Fibroblast of lung (primary cell): ENCODE measurements around the gene ZBED6. TPM values are rescaled to one million over a fixed set of nuclear protein-coding genes. Genes with fewer than 3 reads are reported as not detected.
"Not testable (repeated sequence)": the region's sequence is repeated elsewhere in the genome, so short reads cannot be mapped to it uniquely, and the experiment has no call there.

Source experiments
- DNase-seq, 2 donors: peaks; one replicate each; pipeline versions ENCODE4 v3.0.0 to v3.0.0-alpha.2; 2010; ENCODE audit warnings: low read depth in 2 of 2
- H2AFZ ChIP-seq: 2 replicates; pipeline ENCODE4 v1.5.1; 2012; ENCODE audit warnings: low read length, control low read depth, inconsistent platforms
- H3K27ac ChIP-seq: 2 replicates; pipeline ENCODE4 v1.5.1; 2011; ENCODE audit warnings: low read length, control low read depth; ENCODE audit not compliant: insufficient read depth
- H3K27me3 ChIP-seq: 2 replicates; pipeline ENCODE4 v1.5.1; 2011; ENCODE audit warnings: mild to moderate bottlenecking, low read length; ENCODE audit not compliant: control insufficient read depth, insufficient read depth
- H3K36me3 ChIP-seq: 2 replicates; pipeline ENCODE4 v1.5.1; 2011; ENCODE audit warnings: low read length; ENCODE audit not compliant: control insufficient read depth, insufficient read depth
- H3K4me1 ChIP-seq: 2 replicates; pipeline ENCODE4 v1.5.1; 2011; ENCODE audit warnings: low read length; ENCODE audit not compliant: control insufficient read depth, insufficient read depth; ENCODE audit errors: extremely low read depth
- H3K4me2 ChIP-seq: 2 replicates; pipeline ENCODE4 v1.5.1; 2011; ENCODE audit warnings: low read length, control low read depth; ENCODE audit not compliant: insufficient read depth; ENCODE audit errors: extremely low read depth
- H3K4me3 ChIP-seq, 4 experiments: fragments of 200-600 bp in 1 of 4; sonication (generic) in 1 of 4; replicated peaks in 1 of 4; 2 replicates each; pipeline ENCODE4 v1.5.1; 2011 to 2016; ENCODE audit warnings: low read length in 4 of 4, low read depth in 3 of 4, mild to moderate bottlenecking in 3 of 4, control low read depth in 2 of 4, inconsistent platforms in 1 of 4, mixed read lengths in 1 of 4; ENCODE audit not compliant: insufficient read depth in 1 of 4; ENCODE audit errors: control extremely low read depth in 1 of 4
- H3K79me2 ChIP-seq: 2 replicates; pipeline ENCODE4 v1.5.1; 2012; ENCODE audit warnings: mild to moderate bottlenecking, low read length, inconsistent platforms; ENCODE audit not compliant: control insufficient read depth, insufficient read depth
- H3K9ac ChIP-seq: 2 replicates; pipeline ENCODE4 v1.5.1; 2011; ENCODE audit warnings: mild to moderate bottlenecking, low read length, control low read depth; ENCODE audit not compliant: insufficient read depth
- H3K9me3 ChIP-seq: 2 replicates; pipeline ENCODE4 v1.5.1; 2012; ENCODE audit warnings: low read depth, low read length; ENCODE audit not compliant: control insufficient read depth, insufficient read depth
- H4K20me1 ChIP-seq: 2 replicates; pipeline ENCODE4 v1.5.1; 2011; ENCODE audit warnings: low read length; ENCODE audit not compliant: control insufficient read depth, insufficient read depth; ENCODE audit errors: extremely low read depth
- CTCF ChIP-seq, 2 donors: IDR thresholded peaks in 1 of 2; conservative IDR thresholded peaks in 1 of 2; 1 replicate in 1 of 2; 2 replicates in 1 of 2; pipeline ENCODE4 v1.5.1; 2011 to 2012; ENCODE audit warnings: low read length in 2 of 2, control low read depth in 1 of 2, inconsistent platforms in 1 of 2, low read depth in 1 of 2, mild to moderate bottlenecking in 1 of 2
- EZH2 ChIP-seq: IDR thresholded peaks from 2 replicates; pipeline ENCODE4 v1.5.1; 2012; ENCODE audit warnings: low read length, control low read depth, mild to moderate bottlenecking; ENCODE audit errors: missing control alignments
- polyA plus RNA-seq, 2 donors: library from polyadenylated mRNA; depleted of rRNA in 1 of 2; stranded (reverse) in 1 of 2; unstranded in 1 of 2; fragments of >200 nt; gene quantifications; 2 replicates each; pipeline ENCODE4 v1.2.1, GENCODE V29; 2011 to 2012; ENCODE audit warnings: missing spikeins in 1 of 2
- total RNA-seq: library from RNA; depleted of rRNA; stranded (reverse); fragments of >200 nt; gene quantifications from 2 replicates; pipeline ENCODE4 v1.2.1, GENCODE V29; 2014

ZBED6 gene
- total and polyA plus RNA-seq, 2 donors (not counting 1 experiment from before 2014, with no cell fraction given) = 12.7 to 19.5 TPM

DNA sequence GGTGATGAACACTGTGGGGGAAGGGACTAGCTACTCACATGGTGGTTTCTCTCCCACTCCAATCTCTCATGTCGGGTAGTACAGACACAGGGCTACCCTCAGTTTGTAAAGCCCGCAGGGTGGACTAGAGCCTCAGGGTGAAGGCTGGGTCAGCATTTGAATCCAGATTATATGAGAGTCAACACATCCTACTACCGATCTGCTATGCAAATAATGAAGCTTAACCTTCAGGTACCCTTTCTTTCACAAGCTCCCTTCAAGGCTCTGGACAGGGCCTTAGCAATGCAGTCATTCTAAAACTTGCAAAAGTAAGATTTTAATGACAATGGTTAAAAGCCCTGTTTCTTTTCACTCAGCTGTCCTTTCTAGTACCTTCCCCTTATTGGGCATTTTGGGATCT is 5.5 kb upstream of the ZBED6 start:
- Histone ChIP-seq H3K79me2 (no peaks in the 10 kb centered on the region), H3K4me3 (no peak overlapping the region), H2AFZ (no peak overlapping the region), H3K4me1 (no peaks in the 10 kb centered on the region), H3K36me3 (no peaks in the 10 kb centered on the region), H3K9ac (no peak overlapping the region), H3K27me3 (no peaks in the 10 kb centered on the region), H3K9me3 (no peaks in the 10 kb centered on the region), H3K27ac (no peak overlapping the region), H4K20me1 (no peaks in the 10 kb centered on the region), H3K4me2 (no peak overlapping the region)
- TF ChIP-seq EZH2 (no peak), CTCF (conservative IDR thresholded peaks at IDR 0.05 in 1 of 2, IDR thresholded peaks at IDR 0.05 in 1 of 2; ENCODE audit: low read depth in 1 of 2, low read length in 2 of 2) (no peak)
- DNase-seq = no peak

DNA sequence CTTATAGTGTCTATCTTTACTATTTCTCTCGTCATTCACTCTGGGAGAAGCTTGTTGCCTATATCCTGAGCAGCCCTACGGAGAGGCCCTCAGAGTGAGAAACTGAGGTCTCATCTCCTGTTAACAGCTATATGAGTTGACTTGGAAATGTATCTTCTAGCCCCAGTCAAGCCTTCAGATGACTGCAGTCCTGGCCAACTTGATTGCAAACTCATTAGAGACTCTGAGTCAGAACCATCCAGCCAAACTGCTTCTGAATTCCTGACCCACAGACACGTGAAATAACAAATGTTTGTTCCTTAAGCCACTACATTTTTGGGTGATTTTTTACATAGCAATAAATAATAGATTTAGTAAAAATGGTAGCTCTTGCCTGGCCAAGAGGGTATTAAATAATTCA is 3.9 kb upstream of the ZBED6 start:
- Histone ChIP-seq H3K4me3 (no peak overlapping the region), H3K27me3 (no peaks in the 10 kb centered on the region), H3K79me2 (peaks cover 6% of the 10 kb centered on the region), H3K9me3 (no peaks in the 10 kb centered on the region), H3K4me1 (no peaks in the 10 kb centered on the region), H3K4me2 (no peak overlapping the region), H3K27ac (no peak overlapping the region), H2AFZ (no peak overlapping the region), H3K36me3 (no peaks in the 10 kb centered on the region), H3K9ac (no peak overlapping the region), H4K20me1 (no peaks in the 10 kb centered on the region)
- TF ChIP-seq CTCF (conservative IDR thresholded peaks at IDR 0.05 in 1 of 2, IDR thresholded peaks at IDR 0.05 in 1 of 2; ENCODE audit: low read depth in 1 of 2, low read length in 2 of 2) (no peak), EZH2 (no peak)
- peak in 1 of 2 donors; percentile 25 for DNase-seq

DNA sequence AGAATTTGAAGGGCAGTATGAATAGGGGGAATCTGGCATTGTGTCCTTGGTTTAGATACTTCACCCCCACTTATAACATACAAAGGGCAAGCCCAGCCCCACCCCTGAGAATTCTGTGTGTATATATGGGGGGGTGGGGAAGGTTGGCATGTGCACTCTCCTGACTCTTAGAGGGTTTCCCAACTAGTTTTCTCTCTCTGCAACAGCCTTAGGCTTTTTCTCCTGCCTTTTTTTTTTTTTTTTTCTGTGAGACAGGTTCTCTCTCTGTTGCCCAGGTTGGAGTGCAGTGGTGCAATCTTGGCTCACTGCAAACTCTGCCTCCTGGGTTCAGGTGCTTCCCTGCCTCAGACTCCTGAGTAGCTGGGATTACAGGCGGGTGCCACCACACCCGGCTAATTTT is 2.9 kb upstream of the ZBED6 start:
- no peak overlapping the region for H2AFZ ChIP-seq

GRCh38 chr1:203793561-203793960 is 1.9 kb upstream of the ZBED6 start:
- H4K20me1 ChIP-seq, H3K4me3 ChIP-seq, H3K9ac ChIP-seq, H3K27ac ChIP-seq, H3K36me3 ChIP-seq, H3K27me3 ChIP-seq, H3K9me3 ChIP-seq, H2AFZ ChIP-seq, DNase-seq, H3K4me1 ChIP-seq, H3K4me2 ChIP-seq: not testable (repeated sequence)
- peaks cover 27% of the 10 kb centered on the region for H3K79me2 ChIP-seq

More for the DNA sequence above, 2.9 kb upstream of the ZBED6 start:
- Histone ChIP-seq H3K9ac (no peak overlapping the region), H3K9me3 (no peaks in the 10 kb centered on the region), H3K36me3 (peaks cover under 1% of the 10 kb centered on the region), H3K4me1 (peaks cover 6% of the 10 kb centered on the region), H3K4me2 (no peak overlapping the region), H4K20me1 (no peaks in the 10 kb centered on the region), H3K27me3 (no peaks in the 10 kb centered on the region), H3K79me2 (peaks cover 16% of the 10 kb centered on the region), H3K27ac (no peak overlapping the region), H3K4me3 (no peak overlapping the region)
- TF ChIP-seq CTCF (conservative IDR thresholded peaks at IDR 0.05 in 1 of 2, IDR thresholded peaks at IDR 0.05 in 1 of 2; ENCODE audit: low read depth in 1 of 2, low read length in 2 of 2) (no peak), EZH2 (no peak)
- DNase-seq = no peak
